Measurements from ENCODE around the gene MAPK8IP2. TPM values are rescaled to one million over a fixed set of nuclear protein-coding genes. Genes with fewer than 3 reads are reported as not detected.

MAPK8IP2 gene
- total and polyA plus RNA-seq, 2 of the 13 experiments (the other 11 are each of a cell fraction or from before 2014, with no cell fraction given), result 1.3 to 2.6 TPM

DNA sequence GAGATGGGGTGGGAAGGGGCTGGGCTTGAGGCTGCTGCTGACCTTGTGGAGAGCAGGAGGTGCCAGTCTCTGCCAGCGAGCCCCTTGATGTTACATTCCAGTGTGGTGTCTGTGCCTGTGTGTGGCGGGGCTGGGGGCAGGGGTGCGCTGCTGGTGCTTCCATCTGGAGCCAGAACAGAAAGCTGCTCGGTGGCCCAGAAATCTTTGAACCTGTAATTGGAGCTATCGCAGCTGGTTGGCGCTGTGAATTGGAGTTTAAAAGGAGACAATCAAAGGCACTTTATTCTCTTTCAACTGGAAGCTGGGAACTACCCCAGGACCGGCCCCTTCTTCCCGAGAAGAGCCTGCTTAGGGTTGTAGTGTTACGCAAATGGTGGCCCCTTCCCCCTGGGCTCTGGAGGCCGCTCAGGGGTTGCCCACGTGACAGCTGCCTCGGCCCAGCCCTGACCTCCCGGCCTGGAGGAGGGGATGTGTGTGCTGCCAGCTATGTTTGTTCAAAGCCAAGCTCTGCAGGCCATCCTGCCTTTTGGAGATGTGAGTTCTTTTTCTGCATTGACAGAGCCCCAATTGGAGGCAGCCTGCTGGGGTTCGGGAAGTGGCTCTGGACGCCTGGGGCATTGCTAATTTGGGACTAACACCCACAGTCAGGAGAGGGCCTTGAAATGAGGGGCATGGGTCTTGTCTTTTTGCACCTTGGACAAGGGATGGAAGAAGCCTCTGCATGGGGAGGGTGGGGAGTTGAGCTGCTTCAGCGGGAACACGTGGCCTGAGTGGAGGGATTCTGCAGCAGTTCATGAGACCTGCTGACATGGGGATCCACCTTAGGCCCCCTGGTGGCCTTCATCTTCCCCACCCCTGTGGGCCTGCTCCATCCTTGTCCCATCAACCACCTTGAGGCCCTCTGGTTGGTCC, 41.4 kb downstream of the MAPK8IP2 start (continued):
- TF ChIP-seq, protein P1, sequence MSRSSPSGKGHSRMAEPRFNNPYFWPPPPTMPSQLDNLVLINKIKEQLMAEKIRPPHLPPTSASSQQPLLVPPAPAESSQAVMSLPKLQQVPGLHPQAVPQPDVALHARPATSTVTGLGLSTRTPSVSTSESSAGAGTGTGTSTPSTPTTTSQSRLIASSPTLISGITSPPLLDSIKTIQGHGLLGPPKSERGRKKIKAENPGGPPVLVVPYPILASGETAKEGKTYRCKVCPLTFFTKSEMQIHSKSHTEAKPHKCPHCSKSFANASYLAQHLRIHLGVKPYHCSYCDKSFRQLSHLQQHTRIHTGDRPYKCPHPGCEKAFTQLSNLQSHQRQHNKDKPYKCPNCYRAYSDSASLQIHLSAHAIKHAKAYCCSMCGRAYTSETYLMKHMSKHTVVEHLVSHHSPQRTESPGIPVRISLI (CRISPR knock-in tag; IDR thresholded peaks at IDR 0.05; ENCODE audit: borderline replicate concordance), result no peak
- peak; percentile 87 for TF ChIP-seq GFI1 (CRISPR knock-in tag; IDR thresholded peaks at IDR 0.05; ENCODE audit: borderline replicate concordance)
- TF ChIP-seq, protein P2, sequence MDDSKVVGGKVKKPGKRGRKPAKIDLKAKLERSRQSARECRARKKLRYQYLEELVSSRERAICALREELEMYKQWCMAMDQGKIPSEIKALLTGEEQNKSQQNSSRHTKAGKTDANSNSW (CRISPR knock-in tag; IDR thresholded peaks at IDR 0.05; ENCODE audit: borderline replicate concordance), result no peak
- TF ChIP-seq, protein P3, sequence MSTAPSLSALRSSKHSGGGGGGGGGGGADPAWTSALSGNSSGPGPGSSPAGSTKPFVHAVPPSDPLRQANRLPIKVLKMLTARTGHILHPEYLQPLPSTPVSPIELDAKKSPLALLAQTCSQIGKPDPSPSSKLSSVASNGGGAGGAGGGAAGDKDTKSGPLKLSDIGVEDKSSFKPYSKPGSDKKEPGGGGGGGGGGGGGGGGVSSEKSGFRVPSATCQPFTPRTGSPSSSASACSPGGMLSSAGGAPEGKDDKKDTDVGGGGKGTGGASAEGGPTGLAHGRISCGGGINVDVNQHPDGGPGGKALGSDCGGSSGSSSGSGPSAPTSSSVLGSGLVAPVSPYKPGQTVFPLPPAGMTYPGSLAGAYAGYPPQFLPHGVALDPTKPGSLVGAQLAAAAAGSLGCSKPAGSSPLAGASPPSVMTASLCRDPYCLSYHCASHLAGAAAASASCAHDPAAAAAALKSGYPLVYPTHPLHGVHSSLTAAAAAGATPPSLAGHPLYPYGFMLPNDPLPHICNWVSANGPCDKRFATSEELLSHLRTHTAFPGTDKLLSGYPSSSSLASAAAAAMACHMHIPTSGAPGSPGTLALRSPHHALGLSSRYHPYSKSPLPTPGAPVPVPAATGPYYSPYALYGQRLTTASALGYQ (CRISPR knock-in tag; IDR thresholded peaks at IDR 0.05), result peak; percentile 72
- no peak for TF ChIP-seq ZNF746 (CRISPR knock-in tag; IDR thresholded peaks at IDR 0.05)
- no peak for TF ChIP-seq HOXA9 (CRISPR knock-in tag; IDR thresholded peaks at IDR 0.05; ENCODE audit: borderline replicate concordance)
- TF ChIP-seq, protein P4, sequence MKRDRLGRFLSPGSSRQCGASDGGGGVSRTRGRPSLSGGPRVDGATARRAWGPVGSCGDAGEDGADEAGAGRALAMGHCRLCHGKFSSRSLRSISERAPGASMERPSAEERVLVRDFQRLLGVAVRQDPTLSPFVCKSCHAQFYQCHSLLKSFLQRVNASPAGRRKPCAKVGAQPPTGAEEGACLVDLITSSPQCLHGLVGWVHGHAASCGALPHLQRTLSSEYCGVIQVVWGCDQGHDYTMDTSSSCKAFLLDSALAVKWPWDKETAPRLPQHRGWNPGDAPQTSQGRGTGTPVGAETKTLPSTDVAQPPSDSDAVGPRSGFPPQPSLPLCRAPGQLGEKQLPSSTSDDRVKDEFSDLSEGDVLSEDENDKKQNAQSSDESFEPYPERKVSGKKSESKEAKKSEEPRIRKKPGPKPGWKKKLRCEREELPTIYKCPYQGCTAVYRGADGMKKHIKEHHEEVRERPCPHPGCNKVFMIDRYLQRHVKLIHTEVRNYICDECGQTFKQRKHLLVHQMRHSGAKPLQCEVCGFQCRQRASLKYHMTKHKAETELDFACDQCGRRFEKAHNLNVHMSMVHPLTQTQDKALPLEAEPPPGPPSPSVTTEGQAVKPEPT (CRISPR knock-in tag; IDR thresholded peaks at IDR 0.05; ENCODE audit: low read depth), result peak; percentile 18; the same call in 1 of the 2 replicates
- TF ChIP-seq SOX5 (CRISPR knock-in tag; IDR thresholded peaks at IDR 0.05; ENCODE audit: borderline replicate concordance), result peak; percentile 61; the same call in 1 of the 2 replicates
- TF ChIP-seq MAF1 (CRISPR knock-in tag; IDR thresholded peaks at IDR 0.05; ENCODE audit: borderline replicate concordance), result no peak
- no peak for TF ChIP-seq SAFB2 (CRISPR knock-in tag; IDR thresholded peaks at IDR 0.05; ENCODE audit: borderline replicate concordance, low read depth)
- no peak for TF ChIP-seq SP2 (CRISPR knock-in tag; IDR thresholded peaks at IDR 0.05)
- TF ChIP-seq, protein P5, sequence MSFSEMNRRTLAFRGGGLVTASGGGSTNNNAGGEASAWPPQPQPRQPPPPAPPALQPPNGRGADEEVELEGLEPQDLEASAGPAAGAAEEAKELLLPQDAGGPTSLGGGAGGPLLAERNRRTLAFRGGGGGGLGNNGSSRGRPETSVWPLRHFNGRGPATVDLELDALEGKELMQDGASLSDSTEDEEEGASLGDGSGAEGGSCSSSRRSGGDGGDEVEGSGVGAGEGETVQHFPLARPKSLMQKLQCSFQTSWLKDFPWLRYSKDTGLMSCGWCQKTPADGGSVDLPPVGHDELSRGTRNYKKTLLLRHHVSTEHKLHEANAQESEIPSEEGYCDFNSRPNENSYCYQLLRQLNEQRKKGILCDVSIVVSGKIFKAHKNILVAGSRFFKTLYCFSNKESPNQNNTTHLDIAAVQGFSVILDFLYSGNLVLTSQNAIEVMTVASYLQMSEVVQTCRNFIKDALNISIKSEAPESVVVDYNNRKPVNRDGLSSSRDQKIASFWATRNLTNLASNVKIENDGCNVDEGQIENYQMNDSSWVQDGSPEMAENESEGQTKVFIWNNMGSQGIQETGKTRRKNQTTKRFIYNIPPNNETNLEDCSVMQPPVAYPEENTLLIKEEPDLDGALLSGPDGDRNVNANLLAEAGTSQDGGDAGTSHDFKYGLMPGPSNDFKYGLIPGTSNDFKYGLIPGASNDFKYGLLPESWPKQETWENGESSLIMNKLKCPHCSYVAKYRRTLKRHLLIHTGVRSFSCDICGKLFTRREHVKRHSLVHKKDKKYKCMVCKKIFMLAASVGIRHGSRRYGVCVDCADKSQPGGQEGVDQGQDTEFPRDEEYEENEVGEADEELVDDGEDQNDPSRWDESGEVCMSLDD (CRISPR knock-in tag; IDR thresholded peaks at IDR 0.05; ENCODE audit: borderline replicate concordance), result 0 out of 2 replicates have a peak, but pooled peaks have one; percentile 73
- TF ChIP-seq, protein P6, sequence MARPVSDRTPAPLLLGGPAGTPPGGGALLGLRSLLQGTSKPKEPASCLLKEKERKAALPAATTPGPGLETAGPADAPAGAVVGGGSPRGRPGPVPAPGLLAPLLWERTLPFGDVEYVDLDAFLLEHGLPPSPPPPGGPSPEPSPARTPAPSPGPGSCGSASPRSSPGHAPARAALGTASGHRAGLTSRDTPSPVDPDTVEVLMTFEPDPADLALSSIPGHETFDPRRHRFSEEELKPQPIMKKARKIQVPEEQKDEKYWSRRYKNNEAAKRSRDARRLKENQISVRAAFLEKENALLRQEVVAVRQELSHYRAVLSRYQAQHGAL (CRISPR knock-in tag; IDR thresholded peaks at IDR 0.05; ENCODE audit: not compliant biosample characterization), result no peak
- 0 out of 2 replicates have a peak, but pooled peaks have one; percentile 26 for TF ChIP-seq SRF (IDR thresholded peaks at IDR 0.05; ENCODE audit: low read depth, low read length)
- TF ChIP-seq GPN1 (CRISPR knock-in tag; IDR thresholded peaks at IDR 0.05; ENCODE audit: borderline replicate concordance), result no peak
- TF ChIP-seq, protein P7, sequence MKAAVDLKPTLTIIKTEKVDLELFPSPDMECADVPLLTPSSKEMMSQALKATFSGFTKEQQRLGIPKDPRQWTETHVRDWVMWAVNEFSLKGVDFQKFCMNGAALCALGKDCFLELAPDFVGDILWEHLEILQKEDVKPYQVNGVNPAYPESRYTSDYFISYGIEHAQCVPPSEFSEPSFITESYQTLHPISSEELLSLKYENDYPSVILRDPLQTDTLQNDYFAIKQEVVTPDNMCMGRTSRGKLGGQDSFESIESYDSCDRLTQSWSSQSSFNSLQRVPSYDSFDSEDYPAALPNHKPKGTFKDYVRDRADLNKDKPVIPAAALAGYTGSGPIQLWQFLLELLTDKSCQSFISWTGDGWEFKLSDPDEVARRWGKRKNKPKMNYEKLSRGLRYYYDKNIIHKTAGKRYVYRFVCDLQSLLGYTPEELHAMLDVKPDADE (CRISPR knock-in tag; IDR thresholded peaks at IDR 0.05), result peak; percentile 57; the same call in 1 of the 2 replicates
